ENCODE measurements around the gene ALDH18A1. TPM values are rescaled to one million over a fixed set of nuclear protein-coding genes. Genes with fewer than 3 reads are reported as not detected.

ALDH18A1 gene
- polyA plus RNA-seq, 1 donor (not counting 4 experiments of a cell fraction or from before 2014, with no cell fraction given), result 53.4 TPM

- H3K79me2 ChIP-seq (ENCODE audit: control insufficient read depth, insufficient read depth, low read length), result no peaks in the 10 kb centered on the region
- H3K27ac ChIP-seq (ENCODE audit: control insufficient read depth, insufficient read depth, low read length), result no peak overlapping the region
- no peak overlapping the region for H3K4me2 ChIP-seq (ENCODE audit: control insufficient read depth, extremely low read depth, insufficient read depth, low read depth, low read length)
- H3K36me3 ChIP-seq (ENCODE audit: control insufficient read depth in 2 of 2, extremely low read depth in 1 of 2, insufficient read depth in 2 of 2, low read length in 2 of 2), result no peaks in the 10 kb centered on the region
- H3K4me3 ChIP-seq (ENCODE audit: control insufficient read depth in 2 of 3, extremely low read depth in 1 of 3, insufficient read depth in 2 of 3, low read depth in 1 of 3, low read length in 3 of 3), result no peak overlapping the region
- FAIRE-seq, result no peak
- H3K9me1 ChIP-seq (ENCODE audit: control insufficient read depth, extremely low read depth, insufficient read depth, low read length), result no peaks in the 10 kb centered on the region
- dilution Hi-C loops (cut with MboI; ENCODE audit: extremely low pct_ligation_motif_present, low sequenced_read_pairs), result no loop called here
- H3K9me3 ChIP-seq (ENCODE audit: control insufficient read depth, low read depth, low read length), result no peaks in the 10 kb centered on the region
- DNase-seq (ENCODE audit: low read depth, low spot score), result no peak
- H3K27me3 ChIP-seq (ENCODE audit: control insufficient read depth, extremely low read depth, insufficient read depth, low read length), result no peaks in the 10 kb centered on the region
- H3K9ac ChIP-seq (ENCODE audit: control insufficient read depth, extremely low read depth, insufficient read depth, low read length), result no peak overlapping the region
- TF ChIP-seq, protein P1, sequence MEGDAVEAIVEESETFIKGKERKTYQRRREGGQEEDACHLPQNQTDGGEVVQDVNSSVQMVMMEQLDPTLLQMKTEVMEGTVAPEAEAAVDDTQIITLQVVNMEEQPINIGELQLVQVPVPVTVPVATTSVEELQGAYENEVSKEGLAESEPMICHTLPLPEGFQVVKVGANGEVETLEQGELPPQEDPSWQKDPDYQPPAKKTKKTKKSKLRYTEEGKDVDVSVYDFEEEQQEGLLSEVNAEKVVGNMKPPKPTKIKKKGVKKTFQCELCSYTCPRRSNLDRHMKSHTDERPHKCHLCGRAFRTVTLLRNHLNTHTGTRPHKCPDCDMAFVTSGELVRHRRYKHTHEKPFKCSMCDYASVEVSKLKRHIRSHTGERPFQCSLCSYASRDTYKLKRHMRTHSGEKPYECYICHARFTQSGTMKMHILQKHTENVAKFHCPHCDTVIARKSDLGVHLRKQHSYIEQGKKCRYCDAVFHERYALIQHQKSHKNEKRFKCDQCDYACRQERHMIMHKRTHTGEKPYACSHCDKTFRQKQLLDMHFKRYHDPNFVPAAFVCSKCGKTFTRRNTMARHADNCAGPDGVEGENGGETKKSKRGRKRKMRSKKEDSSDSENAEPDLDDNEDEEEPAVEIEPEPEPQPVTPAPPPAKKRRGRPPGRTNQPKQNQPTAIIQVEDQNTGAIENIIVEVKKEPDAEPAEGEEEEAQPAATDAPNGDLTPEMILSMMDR (optimal IDR thresholded peaks at IDR 0.05 in 1 of 3, IDR thresholded peaks at IDR 0.05 in 1 of 3, conservative IDR thresholded peaks at IDR 0.05 in 1 of 3; ENCODE audit: extremely low read depth in 1 of 3, insufficient read depth in 2 of 3, low read length in 3 of 3), result no peak
- no peak for TF ChIP-seq EZH2 (IDR thresholded peaks at IDR 0.05; ENCODE audit: low read length)
- H2AFZ ChIP-seq (ENCODE audit: control insufficient read depth, low read length), result no peak overlapping the region
- H3K4me1 ChIP-seq (ENCODE audit: control insufficient read depth, extremely low read depth, insufficient read depth, low read length), result no peaks in the 10 kb centered on the region
- H4K20me1 ChIP-seq (ENCODE audit: control insufficient read depth, extremely low read depth, insufficient read depth, low read length), result no peaks in the 10 kb centered on the region
Measured at GRCh38 chr10:95579835-95580535, 76.5 kb downstream of the ALDH18A1 start.

DNA sequence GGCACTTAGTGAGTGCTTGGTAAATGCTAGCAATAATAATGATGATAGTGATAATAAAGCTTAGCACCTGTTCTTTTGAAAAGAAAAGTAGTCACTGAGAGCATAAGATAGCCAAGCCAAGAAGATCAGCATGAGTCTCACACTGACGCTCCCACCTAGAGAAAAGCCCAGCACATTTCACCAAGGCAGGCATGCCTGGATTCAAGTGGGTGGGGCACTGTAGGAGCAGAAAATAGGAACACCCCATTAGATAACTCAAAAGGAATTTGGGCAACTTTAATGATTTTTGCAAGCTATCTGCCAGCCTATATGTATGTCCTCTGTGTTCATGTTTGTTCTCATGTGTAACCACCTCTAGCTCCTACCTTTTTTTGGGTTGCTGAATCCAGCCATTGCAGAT lies 77.2 kb downstream of the ALDH18A1 start:
- H2AFZ ChIP-seq (ENCODE audit: control insufficient read depth, low read length), result no peak overlapping the region
- no peaks in the 10 kb centered on the region for H3K79me2 ChIP-seq (ENCODE audit: control insufficient read depth, insufficient read depth, low read length)
- no peaks in the 10 kb centered on the region for H3K4me1 ChIP-seq (ENCODE audit: control insufficient read depth, extremely low read depth, insufficient read depth, low read length)
- TF ChIP-seq EZH2 (IDR thresholded peaks at IDR 0.05; ENCODE audit: low read length), result no peak
- H3K4me2 ChIP-seq (ENCODE audit: control insufficient read depth, extremely low read depth, insufficient read depth, low read depth, low read length), result no peak overlapping the region
- no peaks in the 10 kb centered on the region for H3K36me3 ChIP-seq (ENCODE audit: control insufficient read depth in 2 of 2, extremely low read depth in 1 of 2, insufficient read depth in 2 of 2, low read length in 2 of 2)
- no peaks in the 10 kb centered on the region for H4K20me1 ChIP-seq (ENCODE audit: control insufficient read depth, extremely low read depth, insufficient read depth, low read length)
- H3K4me3 ChIP-seq (ENCODE audit: control insufficient read depth in 2 of 3, extremely low read depth in 1 of 3, insufficient read depth in 2 of 3, low read depth in 1 of 3, low read length in 3 of 3), result no peak overlapping the region
- H3K9ac ChIP-seq (ENCODE audit: control insufficient read depth, extremely low read depth, insufficient read depth, low read length), result no peak overlapping the region
- dilution Hi-C loops (cut with MboI; ENCODE audit: extremely low pct_ligation_motif_present, low sequenced_read_pairs), result no loop called here
- no peak for DNase-seq (ENCODE audit: low read depth, low spot score)
- no peak overlapping the region for H3K27ac ChIP-seq (ENCODE audit: control insufficient read depth, insufficient read depth, low read length)
- FAIRE-seq, result no peak
- H3K9me3 ChIP-seq (ENCODE audit: control insufficient read depth, low read depth, low read length), result no peaks in the 10 kb centered on the region
- H3K9me1 ChIP-seq (ENCODE audit: control insufficient read depth, extremely low read depth, insufficient read depth, low read length), result no peaks in the 10 kb centered on the region
- H3K27me3 ChIP-seq (ENCODE audit: control insufficient read depth, extremely low read depth, insufficient read depth, low read length), result no peaks in the 10 kb centered on the region

DNA sequence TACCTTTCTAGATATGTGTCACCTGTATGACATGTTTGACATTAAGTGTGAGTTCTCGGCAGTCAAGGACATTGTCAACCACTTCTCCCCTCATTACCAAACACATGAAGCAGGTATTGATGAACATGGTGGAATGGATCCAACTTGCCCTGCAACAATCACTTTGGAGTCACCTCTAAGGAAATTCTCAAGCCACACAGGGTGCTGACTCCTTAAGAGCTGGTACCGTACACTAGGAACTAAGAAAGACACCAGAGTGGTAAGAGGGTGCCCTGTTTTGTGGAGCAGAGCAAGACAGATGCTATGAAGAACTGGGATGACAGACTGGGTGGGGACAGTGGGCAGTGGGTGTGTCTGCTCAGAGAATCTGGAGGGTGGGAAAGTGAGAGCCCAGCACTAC lies 77.9 kb downstream of the ALDH18A1 start:
- Histone ChIP-seq H3K4me1 (ENCODE audit: control insufficient read depth, extremely low read depth, insufficient read depth, low read length) (no peaks in the 10 kb centered on the region), H3K9me1 (ENCODE audit: control insufficient read depth, extremely low read depth, insufficient read depth, low read length) (no peaks in the 10 kb centered on the region), H2AFZ (ENCODE audit: control insufficient read depth, low read length) (no peak overlapping the region), H3K27ac (ENCODE audit: control insufficient read depth, insufficient read depth, low read length) (no peak overlapping the region), H3K27me3 (ENCODE audit: control insufficient read depth, extremely low read depth, insufficient read depth, low read length) (no peaks in the 10 kb centered on the region), H3K36me3 (ENCODE audit: control insufficient read depth in 2 of 2, extremely low read depth in 1 of 2, insufficient read depth in 2 of 2, low read length in 2 of 2) (no peaks in the 10 kb centered on the region), H3K4me2 (ENCODE audit: control insufficient read depth, extremely low read depth, insufficient read depth, low read depth, low read length) (no peak overlapping the region), H3K9me3 (ENCODE audit: control insufficient read depth, low read depth, low read length) (no peaks in the 10 kb centered on the region), H4K20me1 (ENCODE audit: control insufficient read depth, extremely low read depth, insufficient read depth, low read length) (no peaks in the 10 kb centered on the region), H3K4me3 (ENCODE audit: control insufficient read depth in 2 of 3, extremely low read depth in 1 of 3, insufficient read depth in 2 of 3, low read depth in 1 of 3, low read length in 3 of 3) (no peak overlapping the region), H3K79me2 (ENCODE audit: control insufficient read depth, insufficient read depth, low read length) (no peaks in the 10 kb centered on the region), H3K9ac (ENCODE audit: control insufficient read depth, extremely low read depth, insufficient read depth, low read length) (no peak overlapping the region)
- dilution Hi-C loops (cut with MboI; ENCODE audit: extremely low pct_ligation_motif_present, low sequenced_read_pairs), result no loop called here
- FAIRE-seq (no peak), DNase-seq (ENCODE audit: low read depth, low spot score) (no peak)
- TF ChIP-seq, protein P1 (optimal IDR thresholded peaks at IDR 0.05 in 1 of 3, IDR thresholded peaks at IDR 0.05 in 1 of 3, conservative IDR thresholded peaks at IDR 0.05 in 1 of 3; ENCODE audit: extremely low read depth in 1 of 3, insufficient read depth in 2 of 3, low read length in 3 of 3), result no peak
- no peak for TF ChIP-seq EZH2 (IDR thresholded peaks at IDR 0.05; ENCODE audit: low read length)
